GM12878 (cell line): ENCODE measurements around the gene ARHGEF1. TPM values are rescaled to one million over a fixed set of nuclear protein-coding genes. Genes with fewer than 3 reads are reported as not detected.

Experiments used
- ATAC-seq: fragments of 200-7000 bp; cut with Tn5 transposase; 3 replicates; pipeline ENCODE4 v1.9.1; 2020; ENCODE audit warnings: mild to moderate bottlenecking, moderate library complexity
- BruUV-seq: library from RNA; stranded (reverse); fragments of 400-500 nt; replicated peaks from 2 replicates; lab custom pipeline; 2021; lab: Mats Ljungman, UMichigan
- CTCF ChIA-PET: fragments of 300-600 bp; sonication (Branson Sonifier 250); formaldehyde crosslinking; extraction: SDS; loops from one replicate; lab custom pipeline; 2021; ENCODE audit warnings: inconsistent platforms; lab: Yijun Ruan, JAX
- POLR2A ChIA-PET: fragments of 350-600 bp; formaldehyde crosslinking; extraction: SDS; loops from one replicate; lab custom pipeline; 2021; ENCODE audit warnings: inconsistent platforms; lab: Charles Lee
- RAD21 ChIA-PET: fragments of 300-600 bp; sonication (Branson Sonifier 250); formaldehyde crosslinking; loops from one replicate; lab custom pipeline; 2023; ENCODE audit warnings: antibody characterized with exemption; ENCODE audit not compliant: unreplicated experiment; lab: Charles Lee
- SMC1A ChIA-PET: fragments of 300-600 bp; sonication (Branson Sonifier 250); formaldehyde crosslinking; loops from one replicate; lab custom pipeline; 2023; ENCODE audit not compliant: unreplicated experiment, uncharacterized antibody; lab: Charles Lee
- DNase-seq: peaks from one replicate; pipeline ENCODE4 v3.0.0-alpha.2; 2011; ENCODE audit warnings: low read depth, low spot score
- FAIRE-seq: peaks from 3 replicates; lab custom pipeline; 2011; peaks lifted over from hg19 to GRCh38; lab: Jason Lieb, UNC
- H2AFZ ChIP-seq: 2 replicates; pipeline ENCODE4 v1.6.0; 2011; ENCODE audit warnings: low read depth, low read length, control low read depth; ENCODE audit not compliant: control insufficient read depth
- H3K27ac ChIP-seq: 2 replicates; pipeline ENCODE4 v1.5.1; 2011; ENCODE audit warnings: control low read depth; ENCODE audit not compliant: control insufficient read depth, insufficient read depth
- H3K27me3 ChIP-seq, 2 experiments: replicated peaks in 1 of 2; 2 replicates each; pipeline versions ENCODE4 v1.6.0 to v1.6.1; 2011; ENCODE audit warnings: low read length in 1 of 2; ENCODE audit not compliant: control insufficient read depth in 2 of 2, insufficient read depth in 2 of 2
- H3K36me3 ChIP-seq, 2 experiments: 2 replicates each; pipeline ENCODE4 v1.5.1; 2011; ENCODE audit warnings: low read length in 1 of 2; ENCODE audit not compliant: control insufficient read depth in 2 of 2, insufficient read depth in 2 of 2
- H3K4me1 ChIP-seq: 2 replicates; pipeline ENCODE4 v1.6.1; 2011; ENCODE audit warnings: mild to moderate bottlenecking, low read length, moderate library complexity, mixed read lengths; ENCODE audit not compliant: control insufficient read depth, insufficient read depth
- H3K4me2 ChIP-seq: 2 replicates; pipeline ENCODE4 v1.6.0; 2011; ENCODE audit warnings: control low read depth; ENCODE audit not compliant: control insufficient read depth, insufficient read depth
- H3K4me3 ChIP-seq: fragments of 200-600 bp; sonication (generic); 2 replicates; pipeline ENCODE4 v1.5.1; 2016
- H3K79me2 ChIP-seq: 2 replicates; pipeline ENCODE4 v1.6.0; 2011; ENCODE audit warnings: low read length; ENCODE audit not compliant: control insufficient read depth, insufficient read depth
- H3K9ac ChIP-seq: 2 replicates; pipeline ENCODE4 v1.8.0; 2011; ENCODE audit warnings: low read length, control low read depth, mixed read lengths; ENCODE audit not compliant: control insufficient read depth, insufficient read depth
- H3K9me3 ChIP-seq: replicated peaks from 3 replicates; pipeline ENCODE4 v1.5.1; 2011; ENCODE audit warnings: mild to moderate bottlenecking, low read length; ENCODE audit not compliant: control insufficient read depth, insufficient read depth
- H4K20me1 ChIP-seq: 2 replicates; pipeline ENCODE4 v1.6.0; 2011; ENCODE audit not compliant: control insufficient read depth, insufficient read depth
- BRCA1 ChIP-seq: IDR thresholded peaks from 2 replicates; pipeline ENCODE4 v1.6.1; 2011; ENCODE audit warnings: low read depth, low read length, improper control_type of control experiment
- CHD4 ChIP-seq: fragments of 200-600 bp; sonication (generic); IDR thresholded peaks from 2 replicates; pipeline ENCODE4 v1.6.1; 2016; ENCODE audit warnings: mild to moderate bottlenecking
- E4F1 ChIP-seq: fragments of 450-650 bp; IDR thresholded peaks from 2 replicates; pipeline ENCODE4 v1.6.1; 2018; ENCODE audit warnings: borderline replicate concordance, mild to moderate bottlenecking; ENCODE audit not compliant: partially characterized antibody
- EGR1 ChIP-seq, 2 experiments: IDR thresholded peaks; 1 replicate in 1 of 2; 2 replicates in 1 of 2; pipeline ENCODE4 v1.6.1; 2011 to 2012; ENCODE audit warnings: low read depth in 2 of 2, low read length in 2 of 2, borderline replicate concordance in 1 of 2, mild to moderate bottlenecking in 1 of 2, moderate library complexity in 1 of 2
- ESRRA ChIP-seq: IDR thresholded peaks from 2 replicates; pipeline ENCODE4 v1.6.1; 2012; ENCODE audit warnings: mild to moderate bottlenecking, low read length, improper control_type of control experiment
- HDAC6 ChIP-seq: fragments of 200-600 bp; sonication (generic); IDR thresholded peaks from one replicate; pipeline ENCODE4 v1.8.0; 2017; ENCODE audit warnings: antibody characterized with exemption; ENCODE audit not compliant: unreplicated experiment
- MTA2 ChIP-seq: fragments of 450-650 bp; IDR thresholded peaks from 2 replicates; pipeline ENCODE4 v1.6.1; 2016; ENCODE audit warnings: low read depth, mild to moderate bottlenecking, moderate library complexity
- NFYA ChIP-seq: IDR thresholded peaks from 2 replicates; pipeline ENCODE4 v1.6.1; 2011; ENCODE audit warnings: low read depth, mild to moderate bottlenecking, low read length, improper control_type of control experiment, borderline replicate concordance
- NFYB ChIP-seq: IDR thresholded peaks from 2 replicates; pipeline ENCODE4 v1.6.1; 2011; ENCODE audit warnings: low read depth, mild to moderate bottlenecking, low read length, improper control_type of control experiment, moderate library complexity; ENCODE audit not compliant: insufficient read depth
- RAD21 ChIP-seq: IDR thresholded peaks from 2 replicates; pipeline ENCODE4 v1.6.1; 2011; ENCODE audit warnings: mild to moderate bottlenecking, low read depth, low read length, moderate library complexity; ENCODE audit not compliant: insufficient read depth
- RELA ChIP-seq: fragments of 450-650 bp; IDR thresholded peaks from 2 replicates; pipeline ENCODE4 v1.8.0; 2014; ENCODE audit warnings: borderline replicate concordance; ENCODE audit not compliant: partially characterized antibody
- SMARCA5 ChIP-seq: fragments of 450-650 bp; IDR thresholded peaks from 2 replicates; pipeline ENCODE4 v1.6.1; 2017; ENCODE audit warnings: mild to moderate bottlenecking
- SUZ12 ChIP-seq: fragments of 200-600 bp; sonication (generic); IDR thresholded peaks from one replicate; pipeline ENCODE4 v1.6.1; 2018; ENCODE audit warnings: antibody characterized with exemption, mild to moderate bottlenecking; ENCODE audit not compliant: unreplicated experiment
- TARDBP ChIP-seq: IDR thresholded peaks from 2 replicates; pipeline ENCODE4 v1.6.1; 2016; ENCODE audit warnings: borderline replicate concordance
- WRNIP1 ChIP-seq: IDR thresholded peaks from 2 replicates; pipeline ENCODE4 v1.6.1; 2011; ENCODE audit warnings: low read depth, low read length, improper control_type of control experiment, borderline replicate concordance
- YY1 ChIP-seq: IDR thresholded peaks from 2 replicates; pipeline ENCODE4 v1.6.1; 2011; ENCODE audit warnings: low read depth, mild to moderate bottlenecking, low read length
- ZBTB33 ChIP-seq: fragments of 450-650 bp; IDR thresholded peaks from 2 replicates; pipeline ENCODE4 v1.6.1; 2017; ENCODE audit warnings: mild to moderate bottlenecking
- WGBS: methylation state at CpG from one replicate; pipeline ENCODE4 v1.1.6; 2016; ENCODE audit warnings: low lambda C conversion rate; ENCODE audit not compliant: insufficient replicate concordance, insufficient coverage; ENCODE audit errors: missing lambda C conversion rate; 5-methylcytosine and 5-hydroxymethylcytosine counted together
- in situ Hi-C: fragments of 300-500 bp; cut with MboI; formaldehyde crosslinking; loops from 9 replicates; pipeline ENCODE4 v1.14.3; 2018; ENCODE audit warnings: mixed read lengths
- intact Hi-C: fragments of 100-400 bp; cut with micrococcal nuclease; formaldehyde crosslinking; loops from one replicate; pipeline ENCODE4 v1.14.2; 2022; ENCODE audit not compliant: unreplicated experiment
- polyA plus RNA-seq, 11 experiments: library from polyadenylated mRNA; depleted of rRNA in 4 of 11; unstranded in 6 of 11; stranded (reverse) in 5 of 11; fragments of >200 nt; fragmentation: Nextera tagmentation in 4 of 11; fragmentation: Illumina TruSeq in 1 of 11; extraction: Ambion mirVana in 4 of 11; extraction: Trizol in 1 of 11; gene quantifications; 1 replicate in 1 of 11; 2 replicates in 10 of 11; pipeline versions ENCODE4 v1.2.1 to v1.2.3, GENCODE V29; 2011 to 2016; ENCODE audit warnings: inconsistent platforms in 2 of 11, missing spikeins in 2 of 11, low read depth in 1 of 11
- total RNA-seq, 4 experiments: library from RNA; depleted of rRNA in 3 of 4; stranded (reverse); fragments of >200 nt in 3 of 4; fragmentation: Illumina TruSeq in 1 of 4; extraction: Trizol in 1 of 4; gene quantifications; 2 replicates each; pipeline versions ENCODE4 v1.2.1 to v1.2.3, GENCODE V29; 2013 to 2021
- TF ChIP-seq, protein P1 (sequence below): IDR thresholded peaks from 2 replicates; pipeline ENCODE4 v1.6.1; 2012; ENCODE audit warnings: low read depth, low read length, improper control_type of control experiment
- TF ChIP-seq, protein P2 (sequence below): IDR thresholded peaks from 2 replicates; pipeline ENCODE4 v1.6.1; 2012; ENCODE audit warnings: low read depth, low read length, improper control_type of control experiment

ARHGEF1 gene
- total and polyA plus RNA-seq, 10 of the 15 experiments (the other 5 are each of a cell fraction or from before 2014, with no cell fraction given) = 1.2 to 207 (median 53.9) TPM

GRCh38 chr19:41853344-41853743 is 29.6 kb upstream of the ARHGEF1 start:
- FAIRE-seq (no peak), DNase-seq (no peak), ATAC-seq (no peak)
- RAD21 ChIA-PET = no interaction called here
- no TSS peak for BruUV-seq
- TF ChIP-seq, protein P1, sequence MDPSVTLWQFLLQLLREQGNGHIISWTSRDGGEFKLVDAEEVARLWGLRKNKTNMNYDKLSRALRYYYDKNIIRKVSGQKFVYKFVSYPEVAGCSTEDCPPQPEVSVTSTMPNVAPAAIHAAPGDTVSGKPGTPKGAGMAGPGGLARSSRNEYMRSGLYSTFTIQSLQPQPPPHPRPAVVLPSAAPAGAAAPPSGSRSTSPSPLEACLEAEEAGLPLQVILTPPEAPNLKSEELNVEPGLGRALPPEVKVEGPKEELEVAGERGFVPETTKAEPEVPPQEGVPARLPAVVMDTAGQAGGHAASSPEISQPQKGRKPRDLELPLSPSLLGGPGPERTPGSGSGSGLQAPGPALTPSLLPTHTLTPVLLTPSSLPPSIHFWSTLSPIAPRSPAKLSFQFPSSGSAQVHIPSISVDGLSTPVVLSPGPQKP = no peak
- TF ChIP-seq NFYB (no peak), RAD21 (no peak), MTA2 (no peak), SMARCA5 (no peak), ZBTB33 (no peak), BRCA1 (no peak), EGR1 (IDR thresholded peaks at IDR 0.05; ENCODE audit: borderline replicate concordance in 1 of 2, low read depth in 2 of 2, low read length in 2 of 2) (no peak), SUZ12 (no peak), CHD4 (no peak), E4F1 (no peak), TARDBP (no peak), YY1 (no peak), WRNIP1 (no peak), RELA (no peak), HDAC6 (no peak), ESRRA (no peak), NFYA (no peak)
- TF ChIP-seq, protein P2, sequence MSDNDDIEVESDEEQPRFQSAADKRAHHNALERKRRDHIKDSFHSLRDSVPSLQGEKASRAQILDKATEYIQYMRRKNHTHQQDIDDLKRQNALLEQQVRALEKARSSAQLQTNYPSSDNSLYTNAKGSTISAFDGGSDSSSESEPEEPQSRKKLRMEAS = no peak
- intact Hi-C loops (no loop called here), in situ Hi-C loops (no loop called here)
- CTCF ChIA-PET = interaction anchor here (1.3 to 4.5 kb wide), 2 partner anchors 18 to 60 kb away, joined by 3 to 24 read pairs; no protein-coding TSS in a partner anchor
- H3K4me2 ChIP-seq = no peak overlapping the region
- SMC1A ChIA-PET = no interaction called here
- H3K79me2 ChIP-seq = no peaks in the 10 kb centered on the region
- H3K9ac ChIP-seq = no peak overlapping the region
- no peaks in the 10 kb centered on the region for H4K20me1 ChIP-seq
- no peaks in the 10 kb centered on the region for H3K36me3 ChIP-seq
- peaks cover 0 to 8% of the 10 kb centered on the region in 2 experiments; a peak in 3 of 4 replicates for H3K27me3 ChIP-seq
- no peaks in the 10 kb centered on the region for H3K4me1 ChIP-seq
- no peak overlapping the region for H2AFZ ChIP-seq
- WGBS = 4% methylated on average over 2 of the region's 2 CpGs
- POLR2A ChIA-PET = no interaction called here
- no peak overlapping the region for H3K4me3 ChIP-seq
- no peaks in the 10 kb centered on the region; the same call in 2 of the 3 replicates for H3K9me3 ChIP-seq
- no peak overlapping the region for H3K27ac ChIP-seq
